ENCODE measurements around the gene BST2.

DNA sequence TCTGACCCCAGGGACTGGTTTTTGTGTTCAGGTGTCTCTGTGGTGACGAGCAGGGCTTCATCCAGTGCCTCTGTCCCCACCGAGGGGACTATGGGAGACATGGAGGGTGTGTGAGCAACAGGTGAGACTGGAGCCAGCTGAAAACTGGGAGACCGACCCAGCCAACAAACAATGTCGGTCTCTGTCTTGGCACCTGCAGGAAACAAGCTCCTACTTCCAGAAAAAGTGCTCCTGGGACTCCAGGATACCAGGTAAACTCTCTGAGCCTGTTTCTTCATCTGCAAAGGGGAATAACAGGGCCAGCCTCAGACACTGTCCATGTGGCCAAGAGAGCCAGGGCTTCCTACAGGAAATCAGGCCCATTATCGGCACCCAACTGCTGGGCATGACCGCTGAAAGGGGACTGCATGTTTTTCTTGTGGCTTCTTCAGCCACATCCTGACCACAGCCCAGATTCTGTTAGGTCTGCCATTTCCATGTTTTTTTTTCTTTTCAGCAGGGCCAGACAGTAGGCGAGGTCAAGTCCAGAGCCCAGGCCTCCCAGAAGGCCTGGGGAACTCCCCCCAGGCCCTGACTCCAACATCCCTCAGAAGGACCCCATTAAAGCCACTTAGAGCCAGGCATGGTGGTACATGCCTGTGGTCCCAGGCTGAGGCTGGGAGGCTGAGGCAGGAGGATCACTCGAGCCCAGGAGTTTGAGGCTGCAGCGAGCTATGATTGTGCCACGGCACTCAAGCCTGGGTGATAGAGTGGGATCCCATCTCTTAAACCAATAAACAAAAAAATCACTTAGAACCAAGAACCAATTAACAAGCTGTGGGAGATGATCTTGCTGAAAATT is 836 bp upstream of the BST2 start:
- no peak for TF ChIP-seq EZH2 (IDR thresholded peaks at IDR 0.05; ENCODE audit: borderline replicate concordance, low read depth, low read length, severe bottlenecking)
- TF ChIP-seq, protein P1, sequence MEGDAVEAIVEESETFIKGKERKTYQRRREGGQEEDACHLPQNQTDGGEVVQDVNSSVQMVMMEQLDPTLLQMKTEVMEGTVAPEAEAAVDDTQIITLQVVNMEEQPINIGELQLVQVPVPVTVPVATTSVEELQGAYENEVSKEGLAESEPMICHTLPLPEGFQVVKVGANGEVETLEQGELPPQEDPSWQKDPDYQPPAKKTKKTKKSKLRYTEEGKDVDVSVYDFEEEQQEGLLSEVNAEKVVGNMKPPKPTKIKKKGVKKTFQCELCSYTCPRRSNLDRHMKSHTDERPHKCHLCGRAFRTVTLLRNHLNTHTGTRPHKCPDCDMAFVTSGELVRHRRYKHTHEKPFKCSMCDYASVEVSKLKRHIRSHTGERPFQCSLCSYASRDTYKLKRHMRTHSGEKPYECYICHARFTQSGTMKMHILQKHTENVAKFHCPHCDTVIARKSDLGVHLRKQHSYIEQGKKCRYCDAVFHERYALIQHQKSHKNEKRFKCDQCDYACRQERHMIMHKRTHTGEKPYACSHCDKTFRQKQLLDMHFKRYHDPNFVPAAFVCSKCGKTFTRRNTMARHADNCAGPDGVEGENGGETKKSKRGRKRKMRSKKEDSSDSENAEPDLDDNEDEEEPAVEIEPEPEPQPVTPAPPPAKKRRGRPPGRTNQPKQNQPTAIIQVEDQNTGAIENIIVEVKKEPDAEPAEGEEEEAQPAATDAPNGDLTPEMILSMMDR (IDR thresholded peaks at IDR 0.05; ENCODE audit: borderline replicate concordance, extremely low read depth, low read length, poor library complexity, severe bottlenecking), result no peak

Measured in DND-41 (cell line).